ENCODE results near the gene MAGI3.
"Not testable (repeated sequence)": the region's sequence is repeated elsewhere in the genome, so short reads cannot be mapped to it uniquely, and the experiment has no call there.

The MAGI3 gene

GRCh38 chr1:113587475-113587874 is 197.2 kb downstream of the MAGI3 start:
- no peak for FAIRE-seq

- no peak for FAIRE-seq
Observed at GRCh38 chr1:113592230-113592629, 201.9 kb downstream of the MAGI3 start.

- no peak for FAIRE-seq
Observed at GRCh38 chr1:113593550-113594297, 203.4 kb downstream of the MAGI3 start.

- FAIRE-seq, result not testable (repeated sequence)
Observed at GRCh38 chr1:113604466-113604865, 214.2 kb downstream of the MAGI3 start.

- FAIRE-seq, result no peak
Observed at GRCh38 chr1:113605146-113605545, 214.8 kb downstream of the MAGI3 start.

GRCh38 chr1:113608399-113608798 is 218.1 kb downstream of the MAGI3 start:
- no peak for FAIRE-seq

- FAIRE-seq, result no peak
Observed at GRCh38 chr1:113610372-113610771, 220.1 kb downstream of the MAGI3 start.

- FAIRE-seq, result no peak
Observed at GRCh38 chr1:113615425-113615824, 225.1 kb downstream of the MAGI3 start.

GRCh38 chr1:113616156-113616555 is 225.8 kb downstream of the MAGI3 start:
- FAIRE-seq, result no peak

- FAIRE-seq, result no peak
Observed at GRCh38 chr1:113617438-113618141, 227.3 kb downstream of the MAGI3 start.

GRCh38 chr1:113628997-113629396 is 238.7 kb downstream of the MAGI3 start:
- no peak for FAIRE-seq

GRCh38 chr1:113630340-113631327 is 240.3 kb downstream of the MAGI3 start:
- FAIRE-seq, result no peak

- FAIRE-seq, result no peak
Observed at GRCh38 chr1:113641396-113641795, 251.1 kb downstream of the MAGI3 start.

GRCh38 chr1:113647164-113647563 is 256.8 kb downstream of the MAGI3 start:
- no peak for FAIRE-seq

GRCh38 chr1:113648478-113648877 is 258.2 kb downstream of the MAGI3 start:
- FAIRE-seq, result no peak

- FAIRE-seq, result no peak
Observed at GRCh38 chr1:113652771-113653170, 262.5 kb downstream of the MAGI3 start.

GRCh38 chr1:113653741-113654140 is 263.4 kb downstream of the MAGI3 start:
- FAIRE-seq, result no peak

GRCh38 chr1:113654883-113655282 is 264.6 kb downstream of the MAGI3 start:
- FAIRE-seq, result no peak

GRCh38 chr1:113657126-113657525 is 266.8 kb downstream of the MAGI3 start:
- FAIRE-seq, result no peak

- no peak for FAIRE-seq
Observed at GRCh38 chr1:113657556-113658063, 267.3 kb downstream of the MAGI3 start.

- no peak for FAIRE-seq
Observed at GRCh38 chr1:113659035-113659434, 268.7 kb downstream of the MAGI3 start.

GRCh38 chr1:113659556-113659955 is 269.2 kb downstream of the MAGI3 start:
- FAIRE-seq, result no peak

GRCh38 chr1:113660088-113660487 is 269.8 kb downstream of the MAGI3 start:
- no peak for FAIRE-seq
